Measurements from ENCODE around the gene ARL6IP6.
"Not testable (repeated sequence)": the region's sequence is repeated elsewhere in the genome, so short reads cannot be mapped to it uniquely, and the experiment has no call there.

ARL6IP6 gene

DNA sequence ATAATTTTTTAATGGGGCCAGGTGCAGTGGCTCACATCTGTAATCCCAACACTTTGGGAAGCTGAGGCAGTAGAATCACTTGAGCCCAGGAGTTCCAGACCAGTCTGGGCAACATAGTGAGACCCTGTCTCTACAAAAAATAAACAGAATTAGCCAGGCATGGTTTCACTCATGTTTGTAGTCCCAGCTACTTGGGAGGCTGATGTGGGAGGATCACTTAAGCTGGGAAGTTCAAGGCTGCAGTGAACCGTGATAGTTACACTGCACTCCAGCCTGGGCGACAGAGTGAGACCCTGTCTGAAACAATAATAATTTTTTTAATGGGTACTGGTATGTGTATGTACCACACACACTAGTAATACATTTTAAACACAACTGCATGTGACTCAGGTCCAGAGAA is 2.4 kb downstream of the ARL6IP6 start:
- in situ Hi-C loops (cut with MboI; ENCODE audit: low sequenced_read_pairs): no loop called here

DNA sequence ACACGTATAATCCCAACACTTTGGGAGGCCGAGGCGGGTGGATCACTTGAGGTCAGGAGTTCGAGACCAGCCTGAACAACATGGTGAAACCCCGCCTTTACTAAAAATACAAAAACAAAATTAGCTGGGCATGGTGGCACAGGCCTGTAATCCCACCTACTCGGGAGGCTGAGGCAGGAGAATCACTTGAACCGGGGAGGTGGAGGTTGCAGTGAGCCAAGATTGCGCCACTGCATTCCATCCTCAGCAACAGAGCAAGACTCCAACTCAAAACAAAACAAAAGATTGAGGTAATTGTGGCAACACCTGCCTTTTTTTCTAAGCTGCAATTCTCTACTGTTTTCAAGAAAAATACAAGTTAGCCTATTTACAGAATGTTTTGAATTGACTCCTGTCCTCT is 4.2 kb downstream of the ARL6IP6 start:
- in situ Hi-C loops (cut with MboI; ENCODE audit: low sequenced_read_pairs): not testable (repeated sequence)

DNA sequence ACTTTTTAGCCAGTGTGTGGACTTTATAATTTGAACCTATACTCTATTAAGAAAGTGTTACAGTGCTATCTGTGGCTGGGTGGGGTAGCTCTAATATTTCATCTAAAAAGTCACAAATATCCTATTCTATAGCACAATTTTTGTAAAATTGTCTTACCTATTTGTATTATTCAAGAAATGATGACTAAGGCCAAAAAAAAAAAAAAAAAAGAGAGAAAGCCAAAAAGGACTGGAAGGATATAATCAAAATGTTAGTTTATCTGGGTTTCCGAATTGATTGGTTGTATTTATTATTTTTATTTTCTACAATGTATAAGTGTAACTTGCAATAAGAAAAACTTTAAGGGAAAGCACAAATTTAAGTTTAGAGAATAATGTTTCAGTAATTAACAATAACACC is 5.5 kb downstream of the ARL6IP6 start:
- in situ Hi-C loops (cut with MboI; ENCODE audit: low sequenced_read_pairs): no loop called here

DNA sequence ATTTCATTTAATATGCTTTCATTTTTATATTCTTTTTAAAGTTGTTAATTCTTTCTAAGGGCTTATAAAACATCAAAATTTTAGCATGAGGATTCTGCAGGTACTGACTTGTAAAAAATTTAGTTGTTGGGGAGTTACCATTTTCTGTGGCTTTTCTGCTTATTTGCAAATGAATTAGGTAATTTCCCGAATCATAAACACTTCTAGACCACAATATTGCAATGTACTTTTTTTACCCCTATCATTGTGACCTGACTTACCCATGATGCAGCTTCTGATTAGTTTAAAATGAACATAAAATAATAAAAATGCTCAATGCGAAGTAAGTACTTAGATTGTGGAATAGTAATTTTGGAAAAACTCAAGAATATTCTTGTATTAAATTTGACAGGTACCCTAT is 11.4 kb downstream of the ARL6IP6 start:
- in situ Hi-C loops (cut with MboI; ENCODE audit: low sequenced_read_pairs): no loop called here

DNA sequence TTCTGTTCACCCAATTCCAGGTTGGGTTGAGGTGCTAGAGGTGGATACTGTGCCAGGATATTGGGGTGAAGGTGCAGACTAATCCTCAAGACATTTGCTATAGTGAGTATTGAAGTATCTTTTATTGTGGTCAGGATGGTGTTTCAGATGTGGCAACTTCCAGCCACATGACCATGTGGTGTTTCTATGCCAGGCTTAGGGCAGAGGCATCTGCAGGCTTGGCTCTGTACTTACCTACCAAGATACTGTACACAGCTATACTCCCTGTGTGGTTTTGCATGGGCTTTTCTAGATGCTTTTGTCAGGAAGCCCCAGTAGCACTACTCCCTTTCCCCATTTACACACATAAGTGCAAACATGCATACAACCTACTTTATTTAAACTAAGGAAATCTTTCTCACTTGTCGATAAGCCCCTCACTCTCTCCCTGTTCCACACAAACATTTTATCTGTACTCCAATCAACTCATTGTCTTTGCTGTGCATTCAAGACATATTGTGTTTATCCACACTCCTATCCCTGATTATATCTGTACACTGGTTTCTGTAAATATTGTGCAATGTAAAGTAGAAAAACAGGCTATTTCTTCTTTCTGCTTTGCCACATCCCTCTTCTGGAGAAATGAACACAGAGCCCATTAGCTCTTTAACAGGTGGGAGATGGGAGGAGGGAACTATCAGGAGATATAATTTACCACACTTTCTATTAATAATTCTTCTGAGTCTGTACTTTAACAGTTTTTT is 12.3 kb downstream of the ARL6IP6 start:
- in situ Hi-C loops (cut with MboI; ENCODE audit: low sequenced_read_pairs): no loop called here

DNA sequence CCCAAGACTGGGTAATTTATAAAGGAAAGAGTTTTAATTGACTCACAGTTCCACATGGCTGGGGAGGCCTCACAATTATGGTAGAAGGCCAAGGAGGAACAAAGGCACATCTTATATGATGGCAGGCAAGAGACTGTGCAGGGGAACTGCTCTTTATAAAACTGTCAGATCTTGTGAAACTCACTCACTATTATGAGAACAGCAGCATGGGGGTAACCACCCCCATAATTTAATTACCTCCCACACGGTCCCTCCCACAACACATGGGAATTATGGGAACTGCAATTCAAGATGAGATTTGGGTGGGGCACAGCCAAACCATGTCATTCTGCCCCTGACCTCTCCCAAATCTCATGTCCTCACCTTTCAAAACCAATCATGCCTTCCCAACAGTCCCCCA is 19.1 kb downstream of the ARL6IP6 start:
- in situ Hi-C loops (cut with MboI; ENCODE audit: low sequenced_read_pairs): not testable (repeated sequence)

DNA sequence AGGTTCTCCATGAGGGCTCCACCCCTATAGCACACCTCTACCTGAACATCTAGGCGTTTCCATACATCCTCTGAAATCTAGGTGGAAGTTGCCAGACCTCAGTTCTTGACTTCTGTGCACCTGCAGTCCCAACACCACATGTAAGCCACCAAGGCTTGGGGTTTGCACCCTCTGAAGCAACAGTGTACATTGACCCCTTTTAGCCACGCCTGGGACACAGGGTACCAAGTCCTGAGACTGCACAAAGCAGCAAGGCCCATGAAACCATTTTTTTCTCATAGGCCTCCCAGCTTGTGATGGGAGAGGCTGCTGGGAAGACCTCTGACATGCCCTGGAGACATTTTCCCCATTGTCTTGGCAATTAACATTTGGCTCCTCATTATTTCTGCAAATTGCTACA is 20.0 kb downstream of the ARL6IP6 start:
- in situ Hi-C loops (cut with MboI; ENCODE audit: low sequenced_read_pairs): no loop called here

DNA sequence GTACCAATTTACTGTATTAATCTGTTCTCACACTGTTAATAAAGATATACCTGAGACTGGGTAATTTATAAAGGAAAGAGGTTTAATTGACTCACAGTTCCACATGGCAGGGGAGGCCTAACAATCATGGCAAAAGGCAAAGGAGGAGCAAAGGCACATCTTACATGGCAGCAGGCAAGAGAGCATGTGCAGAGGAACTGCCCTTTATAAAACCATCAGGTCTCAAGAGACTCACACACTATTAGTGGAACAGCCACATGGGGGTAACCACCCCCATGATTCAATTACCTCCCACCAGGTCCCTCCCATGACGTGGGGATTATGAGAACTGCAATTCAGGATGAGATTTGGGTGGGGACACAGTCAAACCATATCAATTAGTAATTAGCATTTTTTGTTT is 21.3 kb downstream of the ARL6IP6 start:
- in situ Hi-C loops (cut with MboI; ENCODE audit: low sequenced_read_pairs): not testable (repeated sequence)

DNA sequence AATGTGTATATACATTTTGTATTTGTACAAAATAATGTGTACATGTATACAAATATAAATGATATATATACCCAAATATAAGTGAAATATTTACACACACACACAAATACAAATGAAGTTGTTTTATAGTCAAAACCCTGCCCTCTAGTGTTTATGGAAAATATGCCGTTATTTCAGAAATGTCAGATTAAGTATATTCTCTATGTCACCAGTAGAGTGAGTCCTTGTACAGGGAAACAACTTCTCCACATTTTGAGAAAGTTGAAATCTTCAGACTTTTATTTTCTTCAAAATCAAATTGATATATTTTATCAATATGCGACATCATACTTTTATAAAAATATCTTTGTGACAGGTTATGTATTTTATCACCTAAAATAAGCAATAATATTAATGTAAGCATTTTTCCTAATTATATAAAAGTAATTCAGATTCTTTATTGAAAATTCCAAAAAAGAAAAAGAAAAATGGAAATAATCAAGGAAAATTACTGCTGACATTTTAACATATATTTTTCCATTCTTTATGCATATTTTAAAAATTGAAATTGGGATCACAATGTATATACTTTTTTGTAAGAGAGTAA is 22.4 kb downstream of the ARL6IP6 start:
- in situ Hi-C loops (cut with MboI; ENCODE audit: low sequenced_read_pairs): no loop called here

DNA sequence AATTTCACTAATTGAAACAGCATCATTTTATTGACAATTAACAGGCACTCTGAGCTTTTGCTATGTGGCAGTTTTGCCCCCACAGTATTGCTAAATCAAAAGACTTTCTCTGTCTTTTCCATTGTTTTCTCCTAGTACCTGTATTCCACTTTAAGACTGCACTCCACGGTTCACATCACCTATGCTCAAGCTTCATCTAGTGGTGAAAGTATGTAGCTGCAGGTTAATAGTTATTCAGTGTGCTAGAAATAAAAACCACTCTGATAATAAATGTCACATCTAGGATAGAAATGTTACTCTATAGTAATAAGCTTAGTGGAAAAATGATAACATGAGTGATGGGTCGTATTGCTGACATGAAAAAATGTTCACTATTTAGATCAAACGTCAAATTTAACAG is 24.6 kb downstream of the ARL6IP6 start:
- in situ Hi-C loops (cut with MboI; ENCODE audit: low sequenced_read_pairs): no loop called here

DNA sequence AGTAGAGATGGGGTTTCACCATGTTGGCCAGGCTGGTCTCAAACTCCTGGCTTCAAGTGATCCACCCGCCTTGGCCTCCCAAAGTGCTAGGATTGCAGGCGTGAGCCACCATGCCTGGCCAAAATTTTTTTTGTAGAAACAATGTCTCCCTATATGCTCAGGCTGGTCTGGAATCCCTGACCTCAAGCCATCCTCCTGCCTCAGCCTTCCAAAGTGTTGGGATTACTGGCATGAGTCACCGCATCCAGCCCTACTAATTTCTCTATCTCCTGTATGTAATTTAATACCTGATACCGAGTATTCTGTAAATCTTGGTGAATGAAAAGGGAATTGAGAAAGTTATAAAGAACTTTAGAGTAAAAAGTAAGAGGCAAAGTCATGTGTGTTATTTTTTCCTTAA is 29.3 kb downstream of the ARL6IP6 start:
- in situ Hi-C loops (cut with MboI; ENCODE audit: low sequenced_read_pairs): not testable (repeated sequence)

DNA sequence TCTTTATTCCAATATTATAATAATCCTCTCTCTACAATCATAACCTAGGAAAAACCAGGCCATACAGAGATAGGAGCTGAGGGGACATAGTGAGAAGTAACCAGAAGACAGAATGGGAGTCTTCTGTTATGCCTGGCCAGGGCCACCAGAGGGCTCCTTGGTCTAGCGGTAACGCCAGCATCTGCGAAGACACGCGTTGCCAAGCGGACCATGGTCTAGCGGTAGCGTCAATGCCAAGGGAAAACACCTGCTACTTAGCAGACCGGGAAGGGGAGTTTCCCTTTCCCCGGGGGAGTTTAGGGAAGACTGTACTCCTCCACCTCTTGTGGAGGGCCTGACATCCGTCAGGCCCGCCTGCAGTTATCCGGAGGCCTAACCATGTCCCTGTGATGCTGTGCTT is 36.6 kb downstream of the ARL6IP6 start:
- in situ Hi-C loops (cut with MboI; ENCODE audit: low sequenced_read_pairs): no loop called here

DNA sequence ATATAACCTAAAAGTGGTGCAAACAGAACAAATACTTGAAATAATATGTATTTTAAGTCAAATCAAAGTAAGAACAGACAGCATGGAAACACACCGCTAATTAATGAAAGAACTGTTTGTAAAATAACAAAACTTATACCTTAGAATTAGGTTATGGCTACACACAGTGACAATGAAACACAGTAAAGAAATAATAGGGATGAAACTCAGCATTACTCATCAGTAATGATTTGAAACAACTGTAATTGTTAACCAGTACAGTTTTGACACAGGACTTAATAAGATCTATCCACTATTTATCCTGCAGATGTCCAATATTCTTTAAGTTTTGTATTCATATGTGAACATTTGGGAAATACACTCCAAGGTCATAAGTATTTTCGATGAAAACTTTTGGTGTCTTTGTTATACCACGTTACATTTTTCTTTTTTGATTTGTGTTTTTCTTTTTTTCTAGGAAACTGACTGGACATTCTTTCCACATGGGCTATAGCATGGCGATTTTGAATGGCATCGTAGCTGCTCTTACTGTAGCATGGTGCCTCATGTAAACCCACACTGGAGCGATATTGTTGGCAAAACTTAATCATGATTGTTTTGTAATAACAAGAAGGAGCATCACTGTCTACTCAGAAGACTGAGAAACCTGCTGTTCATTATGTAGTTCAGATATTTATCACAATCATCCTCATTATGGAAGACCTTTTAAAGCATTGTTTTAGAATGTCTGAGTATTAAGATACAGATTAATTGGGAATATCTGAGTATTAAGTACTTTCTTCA is 41.1 kb downstream of the ARL6IP6 start:
- in situ Hi-C loops (cut with MboI; ENCODE audit: low sequenced_read_pairs): no loop called here

DNA sequence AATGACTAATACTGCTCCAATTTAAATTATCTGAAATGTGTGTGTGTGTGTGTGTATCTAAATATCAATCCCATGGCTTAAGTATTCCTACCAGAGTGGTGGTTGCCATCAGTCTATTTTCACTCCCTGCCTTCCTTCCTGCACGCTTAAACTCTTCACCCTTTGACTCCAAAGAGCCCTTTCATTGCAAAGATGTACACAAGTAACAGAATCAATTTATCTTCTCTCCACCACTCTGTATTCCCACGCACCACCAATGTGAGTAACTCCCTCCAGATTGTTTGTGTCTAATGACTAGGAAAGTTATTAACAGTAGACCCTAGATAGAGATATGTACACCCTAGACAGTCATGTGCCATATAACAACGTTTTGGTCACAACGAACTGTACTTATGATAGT is 42.8 kb downstream of the ARL6IP6 start:
- in situ Hi-C loops (cut with MboI; ENCODE audit: low sequenced_read_pairs): no loop called here

DNA sequence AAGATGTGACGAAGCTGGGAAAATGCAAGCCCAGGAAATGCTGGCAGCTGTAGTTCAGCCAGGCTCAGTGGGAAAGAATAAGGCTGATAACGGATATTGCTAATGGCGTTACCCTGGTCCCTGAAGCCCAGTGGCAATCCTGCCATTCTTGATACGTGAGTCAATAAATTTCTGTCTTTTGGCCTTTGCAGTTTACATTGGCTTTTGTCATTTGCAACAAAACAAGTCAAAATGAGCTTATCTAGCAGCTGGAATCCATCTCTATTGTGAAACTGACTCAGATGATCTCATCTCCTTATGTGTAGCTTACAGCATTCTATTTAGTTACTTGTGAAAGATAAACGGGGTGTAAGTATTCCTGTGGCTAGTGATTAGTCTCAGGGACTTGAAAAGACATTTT is 43.8 kb downstream of the ARL6IP6 start:
- in situ Hi-C loops (cut with MboI; ENCODE audit: low sequenced_read_pairs): no loop called here

DNA sequence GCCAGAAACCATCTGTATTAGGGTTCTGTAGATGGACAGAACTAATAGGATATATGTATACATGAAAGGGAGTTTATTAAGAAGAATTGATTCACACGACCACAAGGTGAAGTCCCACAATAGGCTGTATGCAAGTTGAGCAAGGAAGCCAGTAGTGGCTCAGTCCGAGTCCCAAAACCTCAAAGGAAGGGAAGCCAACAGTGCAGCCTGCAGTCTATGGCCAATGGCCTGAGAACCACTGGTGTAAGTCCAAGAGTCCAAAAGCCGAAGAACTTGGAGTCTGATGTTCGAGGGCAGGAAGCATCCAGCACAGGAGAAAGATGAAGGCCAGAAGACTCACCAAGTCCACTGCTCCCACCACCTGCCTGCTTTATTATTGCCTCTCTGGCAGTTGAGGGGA is 44.8 kb downstream of the ARL6IP6 start:
- in situ Hi-C loops (cut with MboI; ENCODE audit: low sequenced_read_pairs): not testable (repeated sequence)

DNA sequence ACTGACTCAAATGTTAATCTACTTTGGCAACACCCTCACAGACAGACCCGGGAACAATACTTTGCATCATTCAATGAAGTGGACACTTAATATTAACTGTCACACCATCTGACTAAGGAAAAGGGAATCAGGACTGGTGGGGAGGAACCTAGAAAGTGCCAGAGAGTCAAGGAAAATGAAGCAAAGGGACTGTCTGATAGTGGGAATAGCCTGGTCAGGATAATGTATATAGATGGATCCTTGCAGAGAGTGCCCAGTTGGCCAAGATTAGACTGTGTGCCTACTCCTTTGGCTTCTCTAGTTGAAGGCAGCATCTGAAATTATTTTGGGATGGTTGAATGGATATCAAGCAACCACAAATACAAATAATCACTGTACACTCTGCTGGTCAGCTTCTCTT is 45.2 kb downstream of the ARL6IP6 start:
- in situ Hi-C loops (cut with MboI; ENCODE audit: low sequenced_read_pairs): no loop called here

DNA sequence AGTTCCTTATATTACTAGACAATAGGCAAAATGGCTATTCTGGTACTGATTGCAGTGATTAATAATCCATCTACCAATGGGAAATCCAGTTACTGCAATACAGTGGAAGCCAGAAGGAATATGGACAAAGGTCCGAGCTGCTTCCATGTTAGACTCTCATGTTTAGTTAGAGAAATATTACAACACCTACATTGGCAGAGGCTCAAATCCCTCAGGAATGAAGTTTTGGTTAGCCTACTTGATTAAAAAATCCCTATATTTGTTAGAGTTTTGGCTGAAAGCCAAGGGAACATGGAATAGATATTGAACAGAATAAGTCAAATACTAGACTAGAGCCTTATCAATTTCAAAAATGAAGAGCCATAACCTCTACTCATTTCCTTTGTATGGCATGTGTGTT is 48.5 kb downstream of the ARL6IP6 start:
- in situ Hi-C loops (cut with MboI; ENCODE audit: low sequenced_read_pairs): no loop called here

DNA sequence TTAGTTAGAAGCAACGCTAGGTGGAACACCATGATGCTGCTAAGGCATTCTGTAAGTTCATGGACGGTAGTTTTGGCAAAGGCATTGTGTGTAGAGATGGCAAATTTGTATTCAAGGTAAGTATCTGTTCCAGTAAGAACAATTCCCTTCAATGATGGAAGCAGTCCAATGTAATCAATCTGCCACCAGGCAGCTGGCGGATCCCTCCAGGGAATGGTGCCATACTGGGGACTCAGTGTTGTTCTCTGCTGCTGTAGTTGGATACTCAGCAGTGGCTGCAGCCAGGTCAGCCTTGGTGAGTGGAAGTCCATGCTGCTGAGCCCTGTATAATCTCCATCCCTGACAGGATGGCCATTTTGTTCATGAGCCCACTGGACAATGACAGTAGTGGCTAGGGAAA is 62.8 kb downstream of the ARL6IP6 start:
- in situ Hi-C loops (cut with MboI; ENCODE audit: low sequenced_read_pairs): no loop called here

DNA sequence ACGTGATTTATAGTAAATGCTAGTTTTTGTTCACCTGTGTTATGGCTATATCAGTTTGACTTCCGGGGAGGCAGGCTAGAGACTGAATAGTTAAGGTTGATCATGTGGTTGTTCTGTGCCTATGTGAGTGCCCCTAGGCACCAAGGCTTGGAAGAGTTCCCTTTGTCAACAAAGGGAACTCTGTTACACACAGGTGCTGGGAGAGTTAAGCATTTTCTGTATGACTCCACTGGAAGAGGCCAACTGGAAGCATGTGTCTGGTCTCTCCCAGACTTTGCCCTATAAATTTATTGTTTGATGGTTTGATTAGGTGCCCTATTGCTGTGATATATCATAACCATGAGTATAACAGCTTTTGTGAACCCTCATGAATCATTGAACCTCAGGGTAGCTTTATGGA is 63.8 kb downstream of the ARL6IP6 start:
- in situ Hi-C loops (cut with MboI; ENCODE audit: low sequenced_read_pairs): no loop called here

DNA sequence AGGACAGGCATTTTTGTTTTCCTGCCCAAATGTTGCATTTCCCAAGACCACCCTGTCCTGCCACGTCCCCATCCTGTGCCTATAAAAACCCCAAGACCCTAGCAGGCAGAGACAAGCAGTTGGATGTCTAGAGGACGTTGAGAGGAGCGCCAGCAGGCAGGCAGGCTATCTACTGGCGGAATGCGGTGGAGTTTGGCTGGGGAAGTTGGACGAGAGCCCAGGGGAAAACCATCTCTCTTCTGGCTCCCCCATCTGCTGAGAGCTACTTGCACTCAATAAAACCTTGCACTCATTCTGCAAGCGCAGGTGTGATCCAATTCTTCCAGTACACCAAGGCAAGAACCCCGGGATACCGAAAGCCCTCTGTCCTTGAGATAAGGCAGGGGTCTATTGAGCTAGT is 72.5 kb downstream of the ARL6IP6 start:
- in situ Hi-C loops (cut with MboI; ENCODE audit: low sequenced_read_pairs): no loop called here

DNA sequence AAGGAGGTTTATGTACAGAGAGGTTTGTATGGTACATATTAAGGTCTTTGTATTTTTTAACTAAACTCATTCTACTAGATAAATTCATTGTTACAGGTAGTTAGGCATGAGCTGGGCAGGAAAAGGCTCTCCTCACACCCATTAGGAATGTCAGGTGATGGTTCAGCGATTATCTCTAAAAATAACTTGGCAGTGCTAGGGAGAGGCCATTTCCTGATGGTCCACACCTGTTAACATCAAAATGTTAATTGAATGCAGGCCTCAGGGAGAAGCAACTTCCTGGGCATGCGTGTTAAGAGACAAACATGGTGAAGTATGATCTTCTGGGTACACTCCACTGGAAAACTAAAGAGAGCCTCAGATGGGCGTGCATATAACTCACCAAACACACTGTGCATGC is 73.6 kb downstream of the ARL6IP6 start:
- in situ Hi-C loops (cut with MboI; ENCODE audit: low sequenced_read_pairs): no loop called here

Data from HL-60/S4 treated with retinoic acid at 250 ng/mL for 4 days and 3 days (cell line).